Activated CD4-positive, alpha-beta T cell treated with anti-CD3 and anti-CD28 coated beads, Interleukin-2, amount 10 ng/mL, durations not matched to agents 24 days and 14 days (primary cell): ENCODE data around the gene SLC34A1. TPM values are rescaled to one million over a fixed set of nuclear protein-coding genes. Genes with fewer than 3 reads are reported as not detected.

Experiments used
- DNase-seq: peaks from one replicate; pipeline ENCODE4 v3.0.0; 2022
- H3K27ac Mint-ChIP-seq: one replicate; pipeline ENCODE4 v1.8.0; 2022; ENCODE audit warnings: mild to moderate bottlenecking, mixed read lengths
- H3K27me3 Mint-ChIP-seq: one replicate; pipeline ENCODE4 v1.8.0; 2022; ENCODE audit warnings: mixed read lengths
- H3K36me3 Mint-ChIP-seq: one replicate; pipeline ENCODE4 v1.8.0; 2022; ENCODE audit warnings: low read depth, mild to moderate bottlenecking, mixed read lengths
- H3K4me1 Mint-ChIP-seq: one replicate; pipeline ENCODE4 v1.8.0; 2021; ENCODE audit warnings: mixed read lengths
- H3K4me3 Mint-ChIP-seq: one replicate; pipeline ENCODE4 v1.8.0; 2022; ENCODE audit warnings: mild to moderate bottlenecking, moderate library complexity, mixed read lengths
- H3K9me3 Mint-ChIP-seq: one replicate; pipeline ENCODE4 v1.8.0; 2021; ENCODE audit warnings: mixed read lengths
- intact Hi-C: fragments of 100-400 bp; cut with micrococcal nuclease; formaldehyde crosslinking; loops from one replicate; pipeline ENCODE4 v1.15.1; 2023
- total RNA-seq: library from RNA; stranded (reverse); gene quantifications from 2 replicates; pipeline ENCODE4 v1.2.3, GENCODE V29; 2022

SLC34A1 gene
- total RNA-seq, 1 donor from 2014 or later = not detected

DNA sequence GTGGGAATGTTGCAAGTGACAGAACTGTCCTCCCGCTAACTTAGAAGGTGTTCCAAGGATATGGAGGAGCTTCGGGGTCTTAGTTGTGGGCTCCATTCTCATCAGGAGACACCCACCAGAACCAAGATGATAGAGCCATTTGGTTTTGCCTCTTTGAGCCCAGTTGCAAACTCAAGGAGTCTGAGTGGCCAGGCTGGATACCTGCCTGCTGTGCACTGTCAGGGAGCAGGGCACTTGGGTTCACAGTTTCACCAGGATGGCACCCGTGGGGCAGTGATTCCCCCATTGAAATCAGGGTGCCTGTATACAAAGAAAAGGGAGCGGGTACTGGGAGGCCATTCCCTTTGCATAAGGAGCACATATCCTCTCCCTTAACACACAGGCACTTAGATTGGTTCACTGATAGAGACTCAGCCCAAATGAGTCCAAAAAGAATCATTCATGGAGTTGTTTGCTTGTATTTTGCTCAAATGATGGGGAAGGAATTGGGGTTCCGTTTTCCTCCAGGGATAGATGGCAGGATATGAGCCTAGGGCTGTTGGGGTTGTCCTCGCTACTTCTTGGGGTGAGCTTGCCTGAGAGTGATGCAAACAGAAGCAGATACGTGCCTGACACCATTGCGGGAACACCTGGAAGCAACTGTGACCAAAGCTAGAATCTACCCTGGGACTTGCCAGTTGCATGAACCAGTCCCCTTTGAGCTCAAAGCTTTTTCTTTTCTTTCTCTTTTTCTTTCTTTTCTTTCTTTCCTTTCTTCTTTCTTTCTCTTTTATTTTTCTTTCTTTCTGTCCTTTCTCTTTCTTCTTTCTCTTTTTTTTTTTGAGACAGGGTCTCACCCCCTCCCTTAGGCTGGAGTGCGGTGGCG is 61.0 kb downstream of the SLC34A1 start:
- no peaks in the 10 kb centered on the region for H3K9me3 Mint-ChIP-seq
- H3K4me1 Mint-ChIP-seq = peaks cover 36% of the 10 kb centered on the region
- DNase-seq = peak; percentile 78
- peaks cover 9% of the 10 kb centered on the region for H3K27me3 Mint-ChIP-seq
- H3K27ac Mint-ChIP-seq = peak overlapping the region; percentile 87
- peak overlapping the region; percentile 81 for H3K4me3 Mint-ChIP-seq
- H3K36me3 Mint-ChIP-seq = peaks cover 15% of the 10 kb centered on the region
- intact Hi-C loops = no loop called here

DNA sequence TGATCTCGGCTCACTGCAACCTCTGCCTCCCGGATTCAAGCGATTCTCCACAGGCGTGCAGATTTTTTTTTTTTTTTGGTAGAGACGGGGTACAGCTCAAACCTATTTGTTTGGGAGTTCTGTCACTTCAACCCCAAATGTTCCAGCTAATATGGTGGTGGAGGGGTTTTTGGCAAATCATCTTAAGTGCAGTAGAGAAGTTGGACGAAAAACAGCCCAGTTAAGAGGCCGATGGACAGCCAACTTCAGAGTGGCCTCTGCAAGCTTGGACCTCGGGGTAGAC is 61.6 kb downstream of the SLC34A1 start:
- H3K4me1 Mint-ChIP-seq = peaks cover 35% of the 10 kb centered on the region
- intact Hi-C loops = loop anchor here (1.0 kb wide), 1 partner anchor 17 kb away; no protein-coding TSS in a partner anchor
- DNase-seq = no peak
- H3K36me3 Mint-ChIP-seq = peaks cover 11% of the 10 kb centered on the region
- H3K4me3 Mint-ChIP-seq = peak overlapping the region; percentile 81
- H3K9me3 Mint-ChIP-seq = no peaks in the 10 kb centered on the region
- peak overlapping the region; percentile 87 for H3K27ac Mint-ChIP-seq
- peaks cover 9% of the 10 kb centered on the region for H3K27me3 Mint-ChIP-seq

DNA sequence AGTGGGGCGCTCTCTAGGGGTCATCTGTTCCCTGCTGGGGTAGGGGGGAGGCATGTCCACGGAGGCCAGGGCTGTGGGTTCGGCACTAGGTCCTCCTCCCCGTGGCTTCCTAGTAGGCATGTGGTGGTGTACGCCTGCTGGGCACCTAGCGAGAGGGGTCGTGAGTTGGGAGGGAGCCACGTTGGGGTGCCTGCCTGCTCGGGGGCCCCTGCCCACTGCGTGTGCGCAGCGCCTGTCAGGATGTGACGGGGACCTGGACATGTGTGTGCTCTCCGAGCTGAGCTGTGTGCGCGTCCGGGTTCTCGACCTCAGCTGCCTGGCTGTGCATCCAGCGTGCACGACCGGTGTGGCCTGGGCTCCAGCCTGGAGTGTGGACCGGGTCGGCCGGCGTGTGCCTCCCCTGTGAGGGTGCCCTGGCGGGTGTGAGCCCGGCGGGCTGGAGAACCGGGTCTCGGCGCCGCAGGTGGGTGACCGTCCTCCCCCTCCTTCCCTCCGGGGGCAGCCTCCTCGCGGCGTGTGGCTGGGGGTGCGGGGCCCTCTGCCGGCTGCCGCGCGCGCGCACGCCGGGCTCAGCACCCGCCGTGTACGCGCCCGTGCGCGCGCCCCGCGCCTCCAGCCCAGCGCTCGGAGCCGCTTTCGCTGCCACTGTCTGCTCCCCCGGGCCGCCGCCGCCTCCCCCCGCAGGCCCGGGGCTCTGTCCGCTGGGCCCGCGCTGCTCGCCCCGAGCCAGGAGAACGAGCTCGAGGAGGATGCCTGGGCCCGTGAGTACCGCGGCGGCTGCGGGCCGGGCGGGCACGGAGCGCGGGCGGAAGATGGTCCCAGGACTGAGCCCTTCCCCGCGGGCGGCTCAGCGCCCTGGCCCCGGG is 62.2 kb downstream of the SLC34A1 start, which contains the start of gene PRR7:
TSS of gene PRR7 (plus strand) at position 615 of the 866 bp plus-strand sequence. CDS start 8,254 bp downstream, outside the sequence.
- H3K27ac Mint-ChIP-seq = peak within 1 kb of the TSS; percentile 87
- peak; percentile 91 for DNase-seq
- intact Hi-C loops = loop anchor here (1.0 kb wide), 2 partner anchors 9 to 17 kb away; no protein-coding TSS in a partner anchor
- H3K27me3 Mint-ChIP-seq = peaks cover 9% of the 10 kb centered on the region
- H3K4me3 Mint-ChIP-seq = peak within 1 kb of the TSS; percentile 81
- no peaks in the 10 kb centered on the region for H3K9me3 Mint-ChIP-seq
- peaks cover 33% of the 10 kb centered on the region for H3K4me1 Mint-ChIP-seq
- H3K36me3 Mint-ChIP-seq = peaks cover 9% of the 10 kb centered on the region

DNA sequence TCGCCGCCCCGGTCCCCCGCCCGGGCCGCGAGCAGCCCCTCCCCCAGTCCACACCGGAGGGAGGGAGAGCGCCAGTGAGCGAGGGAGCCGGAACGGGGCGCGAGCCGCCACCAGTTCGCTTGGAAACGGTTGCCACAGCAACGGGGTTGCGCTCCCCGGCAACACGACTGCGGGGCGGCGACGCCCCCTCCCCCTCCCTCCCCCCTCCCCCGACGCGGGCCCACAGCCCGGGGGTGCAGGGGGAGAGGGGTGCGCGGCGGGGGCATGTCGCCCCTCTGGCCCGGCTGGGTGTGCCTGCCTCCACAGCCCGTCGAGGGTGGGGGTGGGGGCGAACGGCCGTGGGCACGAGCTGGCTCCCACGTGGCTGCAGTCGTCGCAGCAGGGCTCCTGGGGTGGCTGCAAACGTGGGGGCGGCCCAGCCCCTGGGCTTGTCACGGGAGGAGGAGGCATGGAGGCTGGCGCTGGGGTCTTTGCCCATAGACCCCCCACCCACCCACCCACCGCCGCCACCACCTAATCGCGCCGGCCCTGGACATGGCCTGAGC is 62.9 kb downstream of the SLC34A1 start:
- DNase-seq = peak; percentile 93
- Mint-ChIP-seq H3K27ac (no peak overlapping the region), H3K4me3 (peak overlapping the region; percentile 73), H3K36me3 (peaks cover 5% of the 10 kb centered on the region), H3K27me3 (peaks cover 13% of the 10 kb centered on the region), H3K4me1 (peaks cover 33% of the 10 kb centered on the region), H3K9me3 (no peaks in the 10 kb centered on the region)
- intact Hi-C loops = loop anchor here (1.0 kb wide), 1 partner anchor 8 kb away; no protein-coding TSS in a partner anchor

DNA sequence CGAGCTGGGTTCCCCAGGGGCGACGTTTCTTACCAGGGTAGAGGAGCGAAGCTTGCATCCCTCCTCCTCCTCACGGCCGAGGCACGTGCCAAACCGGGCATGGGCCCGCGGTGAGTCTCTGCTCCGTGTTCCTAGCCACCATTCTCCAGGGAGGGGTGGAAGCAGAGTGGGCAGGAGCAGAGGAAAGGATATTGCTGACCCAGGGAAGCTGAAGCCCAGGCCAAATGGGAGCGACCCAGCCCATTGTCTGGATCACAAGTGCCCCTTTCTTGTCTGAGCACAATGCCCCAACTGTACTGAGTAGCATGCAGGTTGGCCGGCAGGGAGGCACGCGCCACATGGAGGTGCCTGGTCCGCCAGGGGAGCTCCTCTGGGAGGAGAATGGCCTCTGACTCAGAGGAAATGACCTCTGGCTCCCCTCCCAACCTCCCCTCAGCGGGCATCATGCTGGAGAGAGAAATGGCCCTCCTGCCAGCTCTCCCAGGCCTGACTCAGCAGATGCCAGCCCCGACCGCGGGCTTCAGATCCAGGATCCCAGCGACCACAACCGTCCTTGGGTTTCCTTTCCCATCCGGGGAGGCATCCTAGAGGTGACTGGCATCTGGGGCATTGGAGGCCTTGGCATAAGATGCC is 63.5 kb downstream of the SLC34A1 start:
- H3K27ac Mint-ChIP-seq = peak overlapping the region; percentile 56
- DNase-seq = peak; percentile 68
- H3K4me1 Mint-ChIP-seq = peaks cover 31% of the 10 kb centered on the region
- H3K9me3 Mint-ChIP-seq = no peaks in the 10 kb centered on the region
- H3K4me3 Mint-ChIP-seq = peak overlapping the region; percentile 73
- peaks cover 16% of the 10 kb centered on the region for H3K27me3 Mint-ChIP-seq
- H3K36me3 Mint-ChIP-seq = peaks cover under 1% of the 10 kb centered on the region
- intact Hi-C loops = loop anchor here (1.0 kb wide), 1 partner anchor 8 kb away; no protein-coding TSS in a partner anchor

Other genes starting within 250 kb of the SLC34A1 start
- gene RAB24, start 80.7 kb upstream of the SLC34A1 start, total RNA-seq = 18.3 and 22.2 TPM in 2 replicates
- 248 and 257 TPM in 2 replicates for gene PRELID1, start 80.6 kb upstream of the SLC34A1 start, total RNA-seq
- gene MXD3, start 72.5 kb upstream of the SLC34A1 start, total RNA-seq = 9.1 and 11.7 TPM in 2 replicates
- 105 and 108 TPM in 2 replicates for gene LMAN2, start 32.8 kb upstream of the SLC34A1 start, total RNA-seq
- gene RGS14, start 26.5 kb upstream of the SLC34A1 start, total RNA-seq = 45.3 and 49.3 TPM in 2 replicates
- not detected in 2 replicates for gene PFN3, start 16.2 kb downstream of the SLC34A1 start, total RNA-seq
- gene F12, start 25.1 kb downstream of the SLC34A1 start, total RNA-seq = 2.7 and 2.8 TPM in 2 replicates
- 136 and 149 TPM in 2 replicates for gene GRK6, start 42.2 kb downstream of the SLC34A1 start, total RNA-seq
- 13.6 TPM in 2 replicates for gene PRR7, start 62.4 kb downstream of the SLC34A1 start, total RNA-seq
- gene DBN1, start 89.2 kb downstream of the SLC34A1 start, total RNA-seq = 22.0 and 23.5 TPM in 2 replicates
- gene PDLIM7, start 113.2 kb downstream of the SLC34A1 start, total RNA-seq = 64.9 and 65.3 TPM in 2 replicates
- 4.5 and 5.2 TPM in 2 replicates for gene DOK3, start 125.4 kb downstream of the SLC34A1 start, total RNA-seq
- 157 and 172 TPM in 2 replicates for gene DDX41, start 132.5 kb downstream of the SLC34A1 start, total RNA-seq
- gene FAM193B, start 170.1 kb downstream of the SLC34A1 start, total RNA-seq = 71.2 and 85.5 TPM in 2 replicates
- gene TMED9, start 207.8 kb downstream of the SLC34A1 start, total RNA-seq = 147 and 156 TPM in 2 replicates
- gene B4GALT7, start 215.7 kb downstream of the SLC34A1 start, total RNA-seq = 26.5 and 27.7 TPM in 2 replicates